Kidney epithelial cell (primary cell): ENCODE measurements around the gene TRPM3. TPM values are rescaled to one million over a fixed set of nuclear protein-coding genes. Genes with fewer than 3 reads are reported as not detected.

ENCODE experiments used
- DNase-seq: peaks from one replicate; pipeline ENCODE4 v3.0.0-alpha.2; 2010; ENCODE audit warnings: low read depth
- H3K27me3 ChIP-seq: 2 replicates; pipeline ENCODE4 v1.6.0; 2011; ENCODE audit warnings: low read length; ENCODE audit not compliant: control insufficient read depth, insufficient read depth
- H3K36me3 ChIP-seq: 2 replicates; pipeline ENCODE4 v1.5.1; 2011; ENCODE audit warnings: low read length; ENCODE audit not compliant: control insufficient read depth, insufficient read depth
- H3K4me3 ChIP-seq: 2 replicates; pipeline ENCODE4 v1.5.1; 2011; ENCODE audit warnings: low read depth, mild to moderate bottlenecking, control low read depth, low read length
- CTCF ChIP-seq: IDR thresholded peaks from 2 replicates; pipeline ENCODE4 v1.5.1; 2011; ENCODE audit warnings: mild to moderate bottlenecking, moderate library complexity, low read length, control low read depth, inconsistent platforms; ENCODE audit not compliant: insufficient read depth, poor library complexity, severe bottlenecking
- total RNA-seq: library from RNA; depleted of rRNA; stranded (reverse); fragments of >200 nt; gene quantifications from 2 replicates; pipeline ENCODE4 v1.2.3, GENCODE V29; 2015

TRPM3 gene
- total RNA-seq, 1 donor from 2014 or later = not detected

- TF ChIP-seq CTCF = no peak
- H3K27me3 ChIP-seq = peaks cover 6% of the 10 kb centered on the region
- no peaks in the 10 kb centered on the region for H3K36me3 ChIP-seq
- DNase-seq = no peak
- H3K4me3 ChIP-seq = no peak overlapping the region
Measured at GRCh38 chr9:71127301-71127700, 5.9 kb upstream of the TRPM3 start.

GRCh38 chr9:71122421-71122820 lies 1.0 kb upstream of the TRPM3 start:
- TF ChIP-seq CTCF = no peak
- Histone ChIP-seq H3K36me3 (no peaks in the 10 kb centered on the region), H3K4me3 (no peak overlapping the region), H3K27me3 (peaks cover 23% of the 10 kb centered on the region)
- DNase-seq = no peak

GRCh38 chr9:71122022-71122275 lies 528 bp upstream of the TRPM3 start:
- no peak for TF ChIP-seq CTCF
- no peak for DNase-seq
- Histone ChIP-seq H3K4me3 (no peak overlapping the region), H3K27me3 (peaks cover 23% of the 10 kb centered on the region), H3K36me3 (no peaks in the 10 kb centered on the region)

GRCh38 chr9:71120501-71121247 lies 747 bp downstream of the TRPM3 start:
- no peaks in the 10 kb centered on the region for H3K36me3 ChIP-seq
- TF ChIP-seq CTCF = no peak
- peaks cover 23% of the 10 kb centered on the region for H3K27me3 ChIP-seq
- no peak overlapping the region for H3K4me3 ChIP-seq
- no peak for DNase-seq

GRCh38 chr9:71119746-71120145 lies 1.7 kb downstream of the TRPM3 start:
- Histone ChIP-seq H3K36me3 (no peaks in the 10 kb centered on the region), H3K4me3 (no peak overlapping the region), H3K27me3 (peaks cover 23% of the 10 kb centered on the region)
- no peak for TF ChIP-seq CTCF
- no peak for DNase-seq

- H3K36me3 ChIP-seq = no peaks in the 10 kb centered on the region
- no peak for TF ChIP-seq CTCF
- no peak for DNase-seq
- H3K4me3 ChIP-seq = no peak overlapping the region
- H3K27me3 ChIP-seq = peaks cover 21% of the 10 kb centered on the region
Measured at GRCh38 chr9:71118324-71118723, 3.1 kb downstream of the TRPM3 start.
